NCI-H524 (cell line): ENCODE results near the gene ALDH1L1.

Experiments used
- DNase-seq, 2 experiments: peaks; one replicate each; lab custom pipeline; 2025; lab: John Stamatoyannopoulos, UW

The ALDH1L1 gene

DNA sequence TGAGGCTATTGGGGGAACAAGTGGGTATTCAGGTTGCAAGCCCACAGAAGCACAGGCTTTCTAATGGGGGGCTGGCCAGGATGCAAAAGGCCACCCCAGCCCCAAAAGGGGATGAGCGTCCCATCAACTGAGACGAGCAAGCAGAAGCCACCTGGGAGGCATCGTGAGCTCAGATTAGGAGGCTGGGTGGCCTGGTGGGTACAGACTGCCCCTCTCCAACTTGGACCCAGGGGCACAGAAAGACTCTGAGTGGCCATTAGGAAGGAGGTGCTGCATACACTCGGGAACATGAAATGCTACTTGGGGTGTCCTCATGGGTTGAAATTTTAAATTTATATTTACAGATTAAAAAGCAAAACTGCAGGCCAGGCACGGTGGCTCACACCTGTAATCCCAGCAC lies 125.5 kb downstream of the ALDH1L1 start:
- no peak for DNase-seq

DNA sequence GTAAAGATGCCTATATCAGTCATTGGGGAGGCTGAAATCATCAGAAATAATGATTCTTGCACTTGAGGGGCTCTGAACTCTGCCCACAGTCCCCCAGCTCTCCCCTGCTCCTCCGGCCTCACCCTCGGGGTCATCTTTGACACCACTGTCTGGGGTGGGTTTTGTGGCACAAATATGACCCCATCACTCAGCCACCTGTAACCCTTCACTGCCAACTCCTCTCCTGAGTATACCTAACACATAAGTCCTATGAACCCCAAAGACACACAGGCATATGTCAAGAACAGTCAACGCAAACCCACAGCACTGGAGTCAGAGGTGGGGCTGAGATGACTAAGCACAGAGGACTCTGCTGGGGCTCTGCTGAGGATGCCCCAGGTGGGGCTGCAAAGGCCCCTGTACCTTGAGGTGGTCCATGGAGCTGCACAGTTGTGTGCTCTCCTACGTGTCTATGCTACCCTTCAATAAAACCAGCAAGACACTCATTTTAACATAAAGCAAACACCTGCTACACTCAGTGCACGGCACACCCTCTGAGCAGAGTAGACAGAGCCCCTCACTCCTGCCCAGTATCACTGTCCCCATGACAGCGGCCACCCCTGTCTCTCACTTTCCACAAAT lies 126.3 kb downstream of the ALDH1L1 start:
- no peak for DNase-seq
